ENCODE results near the gene RXRA.

DNA sequence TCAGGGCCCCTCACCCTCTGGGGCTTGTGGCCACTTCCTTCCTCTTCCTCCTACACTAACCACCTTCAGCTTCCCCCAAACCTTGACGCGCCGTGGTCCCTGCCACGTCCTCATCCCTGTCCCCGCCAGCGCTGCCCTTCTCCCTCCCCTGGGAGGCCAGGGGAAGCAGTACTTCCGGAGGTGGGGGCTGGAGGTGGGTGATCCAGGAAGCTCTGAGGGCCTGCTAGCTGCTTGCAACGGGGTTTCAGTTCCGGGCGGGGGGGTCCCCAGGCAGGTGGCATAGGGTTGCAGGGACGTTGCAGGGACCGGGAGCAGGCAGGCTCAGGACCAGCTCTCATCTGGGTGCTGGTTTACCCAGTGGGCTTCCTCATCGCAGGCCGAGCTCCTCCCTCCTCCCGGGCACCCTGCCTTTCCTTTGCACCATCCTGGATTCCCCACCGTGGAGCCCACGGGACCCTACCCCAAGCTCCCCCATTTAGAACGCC lies 70.0 kb downstream of the RXRA start:
- TF ChIP-seq POLR2AphosphoS5 (IDR thresholded peaks at IDR 0.05; ENCODE audit: insufficient read depth in 1 of 2, low read depth in 1 of 2) (no peak), POLR2A (IDR thresholded peaks at IDR 0.05) (no peak)
- TF ChIP-seq, protein P1, sequence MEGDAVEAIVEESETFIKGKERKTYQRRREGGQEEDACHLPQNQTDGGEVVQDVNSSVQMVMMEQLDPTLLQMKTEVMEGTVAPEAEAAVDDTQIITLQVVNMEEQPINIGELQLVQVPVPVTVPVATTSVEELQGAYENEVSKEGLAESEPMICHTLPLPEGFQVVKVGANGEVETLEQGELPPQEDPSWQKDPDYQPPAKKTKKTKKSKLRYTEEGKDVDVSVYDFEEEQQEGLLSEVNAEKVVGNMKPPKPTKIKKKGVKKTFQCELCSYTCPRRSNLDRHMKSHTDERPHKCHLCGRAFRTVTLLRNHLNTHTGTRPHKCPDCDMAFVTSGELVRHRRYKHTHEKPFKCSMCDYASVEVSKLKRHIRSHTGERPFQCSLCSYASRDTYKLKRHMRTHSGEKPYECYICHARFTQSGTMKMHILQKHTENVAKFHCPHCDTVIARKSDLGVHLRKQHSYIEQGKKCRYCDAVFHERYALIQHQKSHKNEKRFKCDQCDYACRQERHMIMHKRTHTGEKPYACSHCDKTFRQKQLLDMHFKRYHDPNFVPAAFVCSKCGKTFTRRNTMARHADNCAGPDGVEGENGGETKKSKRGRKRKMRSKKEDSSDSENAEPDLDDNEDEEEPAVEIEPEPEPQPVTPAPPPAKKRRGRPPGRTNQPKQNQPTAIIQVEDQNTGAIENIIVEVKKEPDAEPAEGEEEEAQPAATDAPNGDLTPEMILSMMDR (IDR thresholded peaks at IDR 0.05), result no peak

Measured in vagina (tissue), 2 donors.